ENCODE measurements around the gene MYADML2. TPM values are rescaled to one million over a fixed set of nuclear protein-coding genes. Genes with fewer than 3 reads are reported as not detected.

Gene MYADML2
- polyA plus RNA-seq, 1 donor, result 0.07 TPM

- H3K36me3 ChIP-seq (ENCODE audit: control insufficient read depth, insufficient read depth, low read length), result no peaks in the 10 kb centered on the region
- DNase-seq, result no peak
- no peak overlapping the region for H3K4me3 ChIP-seq (ENCODE audit: low read length)
- no peak overlapping the region for H3K27ac ChIP-seq (ENCODE audit: low read length)
- peaks cover 22% of the 10 kb centered on the region for H3K4me1 ChIP-seq (ENCODE audit: control insufficient read depth, insufficient read depth, low read length)
- H3K9me3 ChIP-seq (ENCODE audit: control insufficient read depth, low read depth, low read length), result peaks cover 7% of the 10 kb centered on the region
- peaks cover 65% of the 10 kb centered on the region for H3K27me3 ChIP-seq (ENCODE audit: control insufficient read depth, insufficient read depth, low read length)
- WGBS (ENCODE audit: insufficient coverage, low lambda C conversion rate), result no CpG with 5 or more reads among the region's 22 CpGs
Measured at GRCh38 chr17:81964081-81964849, 17.2 kb upstream of the MYADML2 start.

- Histone ChIP-seq H3K27me3 (ENCODE audit: control insufficient read depth, insufficient read depth, low read length) (peaks cover 78% of the 10 kb centered on the region), H3K36me3 (ENCODE audit: control insufficient read depth, insufficient read depth, low read length) (no peaks in the 10 kb centered on the region), H3K4me3 (ENCODE audit: low read length) (no peak overlapping the region), H3K27ac (ENCODE audit: low read length) (no peak overlapping the region), H3K4me1 (ENCODE audit: control insufficient read depth, insufficient read depth, low read length) (peaks cover 18% of the 10 kb centered on the region), H3K9me3 (ENCODE audit: control insufficient read depth, low read depth, low read length) (peaks cover 11% of the 10 kb centered on the region)
- no CpG with 5 or more reads among the region's 37 CpGs for WGBS (ENCODE audit: insufficient coverage, low lambda C conversion rate)
- no peak for DNase-seq
Measured at GRCh38 chr17:81962499-81963441, 15.7 kb upstream of the MYADML2 start.

GRCh38 chr17:81961521-81962498, 14.8 kb upstream of the MYADML2 start:
- H3K4me1 ChIP-seq (ENCODE audit: control insufficient read depth, insufficient read depth, low read length), result peaks cover 9% of the 10 kb centered on the region
- WGBS (ENCODE audit: insufficient coverage, low lambda C conversion rate), result no CpG with 5 or more reads among the region's 82 CpGs
- DNase-seq, result no peak
- peaks cover 8% of the 10 kb centered on the region for H3K9me3 ChIP-seq (ENCODE audit: control insufficient read depth, low read depth, low read length)
- H3K36me3 ChIP-seq (ENCODE audit: control insufficient read depth, insufficient read depth, low read length), result no peaks in the 10 kb centered on the region
- peaks cover 80% of the 10 kb centered on the region for H3K27me3 ChIP-seq (ENCODE audit: control insufficient read depth, insufficient read depth, low read length)
- no peak overlapping the region for H3K27ac ChIP-seq (ENCODE audit: low read length)
- H3K4me3 ChIP-seq (ENCODE audit: low read length), result no peak overlapping the region

- Histone ChIP-seq H3K4me3 (ENCODE audit: low read length) (peak within 1 kb of the TSS; percentile 21), H3K27ac (ENCODE audit: low read length) (no peak within 1 kb of the TSS), H3K9me3 (ENCODE audit: control insufficient read depth, low read depth, low read length) (peaks cover 8% of the 10 kb centered on the region), H3K36me3 (ENCODE audit: control insufficient read depth, insufficient read depth, low read length) (no peaks in the 10 kb centered on the region), H3K27me3 (ENCODE audit: control insufficient read depth, insufficient read depth, low read length) (peaks cover 73% of the 10 kb centered on the region), H3K4me1 (ENCODE audit: control insufficient read depth, insufficient read depth, low read length) (peaks cover 5% of the 10 kb centered on the region)
- DNase-seq, result peak in 1 of 2 donors; percentile 22
- WGBS (ENCODE audit: insufficient coverage, low lambda C conversion rate), result no CpG with 5 or more reads among the region's 65 CpGs
Measured at GRCh38 chr17:81961087-81961511, 14.1 kb upstream of the MYADML2 start, which contains the start of gene NOTUM. NOTUM (minus strand) TSS chr17:81961187; CDS start chr17:81960909, 278 bp downstream.

GRCh38 chr17:81960130-81960958, 13.3 kb upstream of the MYADML2 start:
- Histone ChIP-seq H3K27ac (ENCODE audit: low read length) (no peak overlapping the region), H3K4me1 (ENCODE audit: control insufficient read depth, insufficient read depth, low read length) (peaks cover 5% of the 10 kb centered on the region), H3K36me3 (ENCODE audit: control insufficient read depth, insufficient read depth, low read length) (no peaks in the 10 kb centered on the region), H3K9me3 (ENCODE audit: control insufficient read depth, low read depth, low read length) (peaks cover 8% of the 10 kb centered on the region), H3K4me3 (ENCODE audit: low read length) (peak overlapping the region; percentile 21), H3K27me3 (ENCODE audit: control insufficient read depth, insufficient read depth, low read length) (peaks cover 67% of the 10 kb centered on the region)
- no peak for DNase-seq
- no CpG with 5 or more reads among the region's 98 CpGs for WGBS (ENCODE audit: insufficient coverage, low lambda C conversion rate)

GRCh38 chr17:81959362-81960129, 12.5 kb upstream of the MYADML2 start:
- DNase-seq, result peak in 1 of 2 donors; percentile 52
- no peak overlapping the region for H3K27ac ChIP-seq (ENCODE audit: low read length)
- no peaks in the 10 kb centered on the region for H3K36me3 ChIP-seq (ENCODE audit: control insufficient read depth, insufficient read depth, low read length)
- H3K9me3 ChIP-seq (ENCODE audit: control insufficient read depth, low read depth, low read length), result peaks cover 8% of the 10 kb centered on the region
- H3K4me3 ChIP-seq (ENCODE audit: low read length), result peak overlapping the region; percentile 24
- peaks cover 5% of the 10 kb centered on the region for H3K4me1 ChIP-seq (ENCODE audit: control insufficient read depth, insufficient read depth, low read length)
- no CpG with 5 or more reads among the region's 112 CpGs for WGBS (ENCODE audit: insufficient coverage, low lambda C conversion rate)
- peaks cover 62% of the 10 kb centered on the region for H3K27me3 ChIP-seq (ENCODE audit: control insufficient read depth, insufficient read depth, low read length)

- Histone ChIP-seq H3K9me3 (ENCODE audit: control insufficient read depth, low read depth, low read length) (peaks cover 8% of the 10 kb centered on the region), H3K27me3 (ENCODE audit: control insufficient read depth, insufficient read depth, low read length) (peaks cover 54% of the 10 kb centered on the region), H3K27ac (ENCODE audit: low read length) (no peak overlapping the region), H3K36me3 (ENCODE audit: control insufficient read depth, insufficient read depth, low read length) (no peaks in the 10 kb centered on the region), H3K4me3 (ENCODE audit: low read length) (no peak overlapping the region), H3K4me1 (ENCODE audit: control insufficient read depth, insufficient read depth, low read length) (peaks cover 5% of the 10 kb centered on the region)
- WGBS (ENCODE audit: insufficient coverage, low lambda C conversion rate), result no CpG with 5 or more reads among the region's 15 CpGs
- no peak for DNase-seq
Measured at GRCh38 chr17:81958633-81959342, 11.8 kb upstream of the MYADML2 start.

- Histone ChIP-seq H3K9me3 (ENCODE audit: control insufficient read depth, low read depth, low read length) (peaks cover 8% of the 10 kb centered on the region), H3K4me3 (ENCODE audit: low read length) (no peak overlapping the region), H3K27me3 (ENCODE audit: control insufficient read depth, insufficient read depth, low read length) (peaks cover 48% of the 10 kb centered on the region), H3K27ac (ENCODE audit: low read length) (no peak overlapping the region), H3K36me3 (ENCODE audit: control insufficient read depth, insufficient read depth, low read length) (no peaks in the 10 kb centered on the region), H3K4me1 (ENCODE audit: control insufficient read depth, insufficient read depth, low read length) (peaks cover 5% of the 10 kb centered on the region)
- no peak for DNase-seq
- WGBS (ENCODE audit: insufficient coverage, low lambda C conversion rate), result no CpG with 5 or more reads among the region's 19 CpGs
Measured at GRCh38 chr17:81957691-81958432, 10.8 kb upstream of the MYADML2 start.

All from large intestine (tissue), 3 donors.